ENCODE data around the gene CPAMD8.
"Not testable (repeated sequence)": the region's sequence is repeated elsewhere in the genome, so short reads cannot be mapped to it uniquely, and the experiment has no call there.

Gene CPAMD8

DNA sequence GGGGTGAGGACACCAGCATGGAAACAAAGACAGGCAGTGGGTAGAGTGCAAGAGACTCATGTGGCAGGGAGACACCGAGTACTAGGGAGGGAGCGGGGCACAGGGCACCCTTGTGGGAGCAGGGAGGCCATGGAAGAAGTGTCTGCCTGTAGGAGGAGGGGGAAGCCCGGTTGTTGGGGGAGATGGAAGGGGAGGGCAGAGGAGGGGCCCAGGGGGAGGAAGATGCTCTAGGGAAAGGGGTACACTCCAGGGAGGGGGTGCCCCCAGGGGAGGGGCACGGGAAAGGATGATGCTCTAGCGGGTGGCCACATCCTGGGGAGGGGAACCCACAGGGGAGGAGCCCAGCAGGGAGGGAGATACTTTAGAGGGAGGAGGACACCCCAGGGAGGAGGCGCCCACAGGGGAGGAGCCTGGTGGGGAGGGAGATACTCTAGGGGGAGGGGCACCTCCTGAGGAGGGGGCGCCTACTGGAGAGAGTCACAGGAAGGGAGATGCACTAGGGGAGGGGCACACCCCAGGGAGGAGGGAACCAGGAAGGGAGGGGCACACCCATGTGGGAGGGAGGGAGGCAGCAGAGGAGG lies 24.9 kb downstream of the CPAMD8 start:
- DNase-seq (ENCODE audit: low spot score), result peak; percentile 79

- DNase-seq (ENCODE audit: low spot score), result no peak
Measured at GRCh38 chr19:16998635-16999194, 27.9 kb downstream of the CPAMD8 start.

- DNase-seq (ENCODE audit: low spot score), result not testable (repeated sequence)
Measured at GRCh38 chr19:16996838-16997490, 29.6 kb downstream of the CPAMD8 start.

GRCh38 chr19:16988661-16989060 lies 37.9 kb downstream of the CPAMD8 start:
- DNase-seq (ENCODE audit: low spot score), result no peak

DNA sequence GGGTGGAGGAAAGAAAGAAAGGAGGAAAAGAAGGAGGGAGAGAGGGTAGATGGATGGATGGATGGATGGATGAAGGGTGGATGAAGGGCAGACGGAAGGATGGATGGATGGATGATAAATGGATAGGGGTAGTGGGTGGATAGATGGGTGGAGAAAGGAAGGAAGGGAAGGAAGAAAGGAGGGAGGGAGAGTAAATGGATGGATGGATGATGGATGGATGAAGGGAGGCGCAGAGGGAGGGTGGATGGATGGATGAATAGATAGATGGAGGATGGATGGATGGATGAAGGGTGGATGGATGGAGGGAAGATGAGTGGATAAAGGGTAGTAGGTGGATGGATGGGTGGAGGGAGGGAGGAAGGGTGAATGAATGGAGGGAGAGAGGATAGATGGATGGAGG lies 41.2 kb downstream of the CPAMD8 start:
- no peak for DNase-seq (ENCODE audit: low spot score)

DNA sequence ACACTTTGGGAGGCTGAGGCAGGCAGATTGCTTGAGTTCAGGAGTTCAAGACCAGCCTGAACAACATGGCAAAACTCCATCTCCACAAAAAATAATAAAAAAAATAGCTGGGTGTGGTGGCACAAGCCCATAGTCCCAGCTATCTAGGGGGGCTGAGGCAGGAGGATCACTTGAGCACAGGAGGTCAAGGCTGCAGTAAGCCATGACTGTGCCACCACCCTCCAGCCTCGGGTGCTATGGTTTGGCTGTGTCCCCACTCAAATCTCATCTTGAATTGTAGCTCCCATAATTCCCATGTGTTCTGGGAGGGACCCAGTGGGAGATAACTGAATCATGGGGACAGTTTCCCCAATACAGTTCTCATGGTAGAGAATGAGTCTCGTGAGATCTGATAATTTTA lies 44.0 kb downstream of the CPAMD8 start:
- DNase-seq (ENCODE audit: low spot score), result not testable (repeated sequence)

GRCh38 chr19:16978839-16979802 lies 47.5 kb downstream of the CPAMD8 start:
- DNase-seq (ENCODE audit: low spot score), result no peak

- DNase-seq (ENCODE audit: low spot score), result no peak
Measured at GRCh38 chr19:16978156-16978555, 48.5 kb downstream of the CPAMD8 start.

- no peak for DNase-seq (ENCODE audit: low spot score)
Measured at GRCh38 chr19:16977306-16977705, 49.3 kb downstream of the CPAMD8 start.

GRCh38 chr19:16976446-16976845 lies 50.2 kb downstream of the CPAMD8 start:
- no peak for DNase-seq (ENCODE audit: low spot score)

DNA sequence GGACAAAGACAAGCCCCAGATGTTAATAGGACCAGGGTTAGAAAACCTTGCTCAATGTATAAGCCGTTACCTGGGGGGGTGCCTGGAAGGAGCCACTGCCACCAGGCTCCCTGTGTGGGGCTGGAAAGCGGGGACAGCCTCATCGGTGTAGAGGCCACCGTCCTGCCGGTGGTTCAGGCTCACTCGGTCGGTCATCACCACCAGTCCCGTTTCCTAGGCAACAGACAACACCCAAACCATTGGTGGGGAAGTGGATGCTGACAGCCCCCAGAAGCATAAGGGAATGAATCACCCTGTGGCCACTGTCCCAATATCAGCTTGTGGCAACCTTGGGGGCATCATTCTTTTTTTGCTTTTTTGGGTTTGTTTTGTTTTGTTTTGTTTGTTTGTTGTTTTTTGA lies 55.8 kb downstream of the CPAMD8 start:
- no peak for DNase-seq (ENCODE audit: low spot score)

GRCh38 chr19:16969135-16969534 lies 57.5 kb downstream of the CPAMD8 start:
- no peak for DNase-seq (ENCODE audit: low spot score)

GRCh38 chr19:16960996-16961822 lies 65.4 kb downstream of the CPAMD8 start:
- not testable (repeated sequence) for DNase-seq (ENCODE audit: low spot score)

- DNase-seq (ENCODE audit: low spot score), result not testable (repeated sequence)
Measured at GRCh38 chr19:16958277-16958676, 68.3 kb downstream of the CPAMD8 start.

- DNase-seq (ENCODE audit: low spot score), result no peak
Measured at GRCh38 chr19:16957855-16958254, 68.8 kb downstream of the CPAMD8 start.

DNA sequence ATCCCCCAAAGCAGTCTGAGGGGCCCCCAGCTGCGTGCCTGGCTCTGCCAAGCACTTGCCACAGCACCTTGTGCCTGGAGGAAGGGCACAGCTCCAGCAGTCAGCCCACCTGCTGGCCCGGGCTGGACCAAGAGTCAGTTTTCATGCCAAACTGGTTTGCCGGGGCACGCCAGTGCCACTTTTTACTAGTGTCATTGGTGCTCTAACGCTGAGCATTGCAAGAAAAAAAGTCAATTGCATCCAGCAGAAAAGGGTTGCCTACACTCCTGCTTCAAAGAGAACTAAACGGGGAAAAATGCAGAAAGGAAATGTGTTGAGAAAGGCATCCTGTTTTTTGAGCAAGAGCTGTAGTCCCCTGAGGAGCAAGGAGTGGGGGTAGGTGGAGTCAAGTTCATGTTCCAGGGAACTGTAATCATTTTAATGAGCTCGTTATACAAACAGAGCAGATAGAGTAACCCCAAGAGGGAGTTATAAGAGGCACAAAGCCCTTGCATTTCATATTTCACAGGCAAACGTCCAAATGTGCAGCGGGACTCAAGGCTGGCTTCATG lies 69.4 kb downstream of the CPAMD8 start:
- no peak for DNase-seq (ENCODE audit: low spot score)

- DNase-seq (ENCODE audit: low spot score), result no peak
Measured at GRCh38 chr19:16955161-16955560, 71.4 kb downstream of the CPAMD8 start.

DNA sequence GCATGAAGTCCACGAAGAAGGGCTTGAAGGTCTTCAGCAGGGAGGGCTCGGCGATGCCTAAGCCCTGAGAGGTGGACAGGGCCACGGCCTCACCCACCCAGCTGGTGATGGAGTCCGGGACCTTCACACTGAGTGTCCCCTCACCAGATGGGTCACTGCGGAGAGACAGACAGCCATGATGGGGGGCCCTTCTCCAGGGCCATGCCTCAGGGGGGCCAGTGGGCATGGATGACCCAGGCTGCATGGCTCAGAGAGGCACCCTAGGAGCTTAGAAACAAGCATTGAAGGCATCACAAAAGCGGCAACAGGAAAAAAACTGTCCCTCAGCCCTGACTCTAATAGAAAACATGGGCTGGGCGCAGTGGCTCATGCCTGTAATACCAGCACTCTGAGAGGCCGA lies 74.6 kb downstream of the CPAMD8 start:
- no peak for DNase-seq (ENCODE audit: low spot score)

- DNase-seq (ENCODE audit: low spot score), result no peak
Measured at GRCh38 chr19:16951529-16951928, 75.1 kb downstream of the CPAMD8 start.

- DNase-seq (ENCODE audit: low spot score), result no peak
Measured at GRCh38 chr19:16949496-16950023, 77.0 kb downstream of the CPAMD8 start.
